LNCAP (cell line): ENCODE data around the gene SPRY2.

ENCODE experiments used
- TF ChIP-seq, protein P1 (sequence below): fragments of 450-650 bp; IDR thresholded peaks from 2 replicates; pipeline ENCODE4 v1.5.1; 2017; ENCODE audit warnings: mild to moderate bottlenecking

The SPRY2 gene

DNA sequence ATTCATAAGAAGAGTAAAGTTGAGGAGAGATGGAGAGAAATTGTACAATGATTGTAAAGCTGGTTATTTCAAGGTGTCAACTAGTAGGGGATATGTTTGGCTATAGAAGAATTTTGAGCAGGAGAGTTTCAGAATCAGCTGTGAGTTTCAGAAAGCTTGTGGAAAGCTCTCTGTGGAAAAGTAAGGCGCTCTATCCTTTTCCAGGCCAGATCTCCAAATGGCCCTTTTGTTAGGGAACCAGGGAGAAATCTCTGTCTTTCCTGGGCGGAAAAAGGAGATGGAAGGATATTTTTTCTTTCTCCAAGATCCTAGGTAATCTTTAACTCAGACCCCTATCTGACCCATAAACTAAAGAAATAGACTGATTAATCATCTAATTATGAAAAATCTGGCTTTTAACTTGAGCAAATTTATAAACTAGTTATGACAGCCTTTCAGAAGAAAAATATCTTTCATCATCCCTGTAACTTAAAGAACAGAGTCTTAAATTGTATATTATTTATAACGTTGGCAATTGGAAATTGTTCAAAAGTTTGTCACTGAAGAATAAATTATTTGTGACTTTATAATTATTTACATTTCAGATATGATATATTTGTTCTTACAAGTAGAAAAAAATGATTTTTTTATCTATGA is 34.5 kb downstream of the SPRY2 start:
- TF ChIP-seq, protein P1, sequence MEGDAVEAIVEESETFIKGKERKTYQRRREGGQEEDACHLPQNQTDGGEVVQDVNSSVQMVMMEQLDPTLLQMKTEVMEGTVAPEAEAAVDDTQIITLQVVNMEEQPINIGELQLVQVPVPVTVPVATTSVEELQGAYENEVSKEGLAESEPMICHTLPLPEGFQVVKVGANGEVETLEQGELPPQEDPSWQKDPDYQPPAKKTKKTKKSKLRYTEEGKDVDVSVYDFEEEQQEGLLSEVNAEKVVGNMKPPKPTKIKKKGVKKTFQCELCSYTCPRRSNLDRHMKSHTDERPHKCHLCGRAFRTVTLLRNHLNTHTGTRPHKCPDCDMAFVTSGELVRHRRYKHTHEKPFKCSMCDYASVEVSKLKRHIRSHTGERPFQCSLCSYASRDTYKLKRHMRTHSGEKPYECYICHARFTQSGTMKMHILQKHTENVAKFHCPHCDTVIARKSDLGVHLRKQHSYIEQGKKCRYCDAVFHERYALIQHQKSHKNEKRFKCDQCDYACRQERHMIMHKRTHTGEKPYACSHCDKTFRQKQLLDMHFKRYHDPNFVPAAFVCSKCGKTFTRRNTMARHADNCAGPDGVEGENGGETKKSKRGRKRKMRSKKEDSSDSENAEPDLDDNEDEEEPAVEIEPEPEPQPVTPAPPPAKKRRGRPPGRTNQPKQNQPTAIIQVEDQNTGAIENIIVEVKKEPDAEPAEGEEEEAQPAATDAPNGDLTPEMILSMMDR, result no peak

DNA sequence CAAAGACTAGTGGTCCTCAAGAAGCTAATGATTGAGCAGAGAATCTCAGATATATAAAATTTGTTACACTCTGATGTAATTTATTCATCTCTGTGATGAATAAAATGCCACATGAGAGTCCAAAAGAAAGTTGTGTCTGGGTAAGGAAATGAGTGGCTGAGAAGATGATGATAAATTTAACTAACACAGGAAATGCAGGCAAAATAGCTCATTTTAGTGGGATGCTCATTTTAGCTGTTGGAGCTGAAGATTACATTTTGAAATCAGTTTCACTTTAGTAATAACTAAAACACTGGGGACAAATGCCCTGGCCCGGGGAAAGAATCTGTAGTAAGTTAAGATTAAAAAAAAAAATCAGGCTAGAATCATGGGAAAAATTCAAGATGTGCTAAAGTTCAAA is 35.2 kb downstream of the SPRY2 start:
- TF ChIP-seq, protein P1, result no peak

DNA sequence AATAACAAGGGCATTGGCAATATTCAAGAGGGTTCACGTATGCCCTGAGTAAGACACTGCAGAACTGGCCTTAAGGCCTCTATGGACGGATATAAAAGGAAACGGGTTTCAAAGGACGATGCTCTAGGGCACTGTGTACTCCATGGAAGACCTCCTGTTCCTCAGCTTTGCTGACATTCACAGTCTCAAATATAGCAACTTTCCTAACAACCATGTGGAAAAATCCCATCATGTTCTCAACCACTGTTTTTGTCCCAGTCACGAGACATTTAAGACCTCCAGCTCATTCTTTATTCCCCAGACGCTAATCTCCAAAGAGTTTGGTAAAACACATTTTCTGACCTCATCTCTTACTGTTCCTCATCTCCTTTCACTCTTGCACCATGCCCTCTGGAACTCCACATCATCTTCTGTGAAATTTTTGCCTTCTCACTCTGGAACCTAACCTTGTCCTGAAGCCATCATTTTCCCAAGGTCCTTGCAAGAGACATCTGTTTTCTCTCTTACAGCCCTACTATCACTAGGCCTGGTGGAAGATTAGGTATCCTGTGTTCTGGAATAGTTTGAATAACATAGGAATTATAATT is 37.6 kb downstream of the SPRY2 start:
- TF ChIP-seq, protein P1, result no peak

DNA sequence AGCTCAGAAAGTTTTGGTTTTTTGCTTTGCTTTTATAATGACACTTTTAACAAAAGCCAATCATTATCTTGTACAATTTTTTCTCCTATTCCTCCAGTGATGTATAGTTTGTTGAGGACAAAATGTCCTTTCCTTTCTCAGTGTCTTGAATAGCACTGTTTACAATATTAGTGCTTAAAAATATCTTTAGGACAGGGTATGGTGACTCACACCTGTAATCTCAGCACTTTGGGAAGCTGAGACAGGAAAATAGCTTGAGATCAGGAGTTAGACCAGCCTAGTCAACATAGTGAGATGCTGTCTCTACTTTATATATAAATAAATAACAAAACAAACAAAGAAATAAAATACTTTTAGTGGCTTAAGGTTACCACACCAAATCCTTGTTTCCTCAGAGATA is 41.9 kb downstream of the SPRY2 start:
- TF ChIP-seq, protein P1, result no peak

DNA sequence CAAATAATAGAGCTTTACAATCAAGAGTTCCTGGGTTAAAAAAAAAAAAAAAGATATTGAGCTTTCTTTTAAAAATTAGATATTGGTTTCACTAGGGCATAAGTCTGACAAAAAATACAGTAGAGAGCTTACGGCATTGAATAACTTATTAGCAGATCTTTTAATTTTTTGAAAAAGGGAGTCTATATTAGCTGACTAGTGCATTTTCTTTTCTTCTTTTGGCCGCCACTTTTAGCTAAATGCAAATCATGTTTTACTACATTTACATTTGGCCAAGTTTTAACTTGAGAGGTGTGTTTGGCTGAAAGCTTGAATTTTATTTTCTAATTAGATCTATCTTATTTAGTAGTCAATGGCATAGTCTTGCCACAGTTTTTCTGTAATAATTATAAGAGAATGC is 43.4 kb downstream of the SPRY2 start:
- TF ChIP-seq, protein P1, result no peak

DNA sequence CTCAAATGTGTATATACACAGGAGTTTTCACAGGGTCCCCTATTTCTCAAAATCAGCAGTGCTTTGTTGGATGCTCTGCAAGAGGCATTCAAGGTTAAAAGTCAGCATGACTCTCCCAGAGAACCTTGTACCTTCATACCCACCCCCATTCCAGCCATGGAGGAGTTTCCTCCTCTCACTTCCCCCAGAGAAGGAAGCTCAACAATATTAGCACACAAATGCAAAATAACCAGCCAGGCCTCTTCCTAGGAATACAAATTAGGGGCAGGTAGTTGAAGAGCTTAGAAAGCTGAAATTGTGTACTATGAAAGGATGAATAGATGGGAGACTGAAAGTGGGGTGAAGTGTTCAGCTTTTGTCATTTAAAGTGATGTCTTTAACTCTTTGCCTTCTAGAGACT is 43.8 kb downstream of the SPRY2 start:
- TF ChIP-seq, protein P1, result no peak

DNA sequence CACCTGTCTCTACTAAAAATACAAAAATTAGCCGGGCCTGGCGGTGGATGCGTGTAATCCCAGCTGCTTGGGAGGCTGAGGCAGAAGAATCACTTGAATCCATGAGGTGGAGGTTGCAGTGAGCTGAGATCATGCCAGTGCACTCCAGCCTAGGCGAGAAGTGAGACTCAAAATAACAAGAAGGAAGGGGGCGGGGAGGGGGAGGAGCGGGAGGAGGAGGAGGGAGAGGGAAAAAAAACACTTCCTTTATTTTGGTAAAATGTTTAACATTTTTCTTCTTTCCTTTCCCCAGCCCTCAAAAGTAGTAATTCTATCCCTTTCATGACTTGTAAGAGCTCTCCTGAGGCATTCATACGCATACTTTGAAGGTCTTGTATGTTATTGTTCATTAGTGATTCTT is 44.3 kb downstream of the SPRY2 start:
- TF ChIP-seq, protein P1, result no peak
